Stimulated activated CD8-positive, alpha-beta memory T cell treated with anti-CD3 and anti-CD28 coated beads, Interleukin-15, amount 100 ng/mL, for 48 hours (primary cell): ENCODE data around the gene SMIM20.
A peak's percentile ranks its signal among the peaks of the same experiment; 100 is the strongest.
"Not testable (repeated sequence)": the region's sequence is repeated elsewhere in the genome, so short reads cannot be mapped to it uniquely, and the experiment has no call there.

ENCODE experiments used
- DNase-seq, 2 donors: peaks; one replicate each; pipeline ENCODE4 v3.0.0-alpha.2; 2020; ENCODE audit warnings: low read depth in 2 of 2

Gene SMIM20

GRCh38 chr4:25890571-25891485, 23.2 kb upstream of the SMIM20 start:
- no peak for DNase-seq

- no peak for DNase-seq
Observed at GRCh38 chr4:25892796-25893195, 21.2 kb upstream of the SMIM20 start.

GRCh38 chr4:25896776-25897539, 17.1 kb upstream of the SMIM20 start:
- no peak for DNase-seq

- no peak for DNase-seq
Observed at GRCh38 chr4:25900310-25900709, 13.7 kb upstream of the SMIM20 start.

- no peak for DNase-seq
Observed at GRCh38 chr4:25901030-25901430, 13.0 kb upstream of the SMIM20 start.

- DNase-seq = no peak
Observed at GRCh38 chr4:25903900-25904747, 9.9 kb upstream of the SMIM20 start.

GRCh38 chr4:25904748-25905082, 9.3 kb upstream of the SMIM20 start:
- DNase-seq = no peak

GRCh38 chr4:25905371-25905770, 8.6 kb upstream of the SMIM20 start:
- DNase-seq = no peak

GRCh38 chr4:25906113-25906512, 7.9 kb upstream of the SMIM20 start:
- not testable (repeated sequence) for DNase-seq

GRCh38 chr4:25908491-25908901, 5.5 kb upstream of the SMIM20 start:
- DNase-seq = no peak

- no peak for DNase-seq
Observed at GRCh38 chr4:25911356-25911755, 2.7 kb upstream of the SMIM20 start.

- peak in 1 of 2 donors; percentile 12 for DNase-seq
Observed at GRCh38 chr4:25913056-25913850, 767 bp upstream of the SMIM20 start.

- DNase-seq = no peak
Observed at GRCh38 chr4:25914670-25915352, 791 bp downstream of the SMIM20 start.

GRCh38 chr4:25915353-25915705, 1.3 kb downstream of the SMIM20 start:
- DNase-seq = no peak

GRCh38 chr4:25916870-25917269, 2.9 kb downstream of the SMIM20 start:
- no peak for DNase-seq

GRCh38 chr4:25919676-25920075, 5.7 kb downstream of the SMIM20 start:
- no peak for DNase-seq

GRCh38 chr4:25921922-25922321, 7.9 kb downstream of the SMIM20 start:
- no peak for DNase-seq

- DNase-seq = no peak
Observed at GRCh38 chr4:25922812-25923369, 8.9 kb downstream of the SMIM20 start.

- DNase-seq = no peak
Observed at GRCh38 chr4:25923745-25924144, 9.7 kb downstream of the SMIM20 start.

- no peak for DNase-seq
Observed at GRCh38 chr4:25925486-25926201, 11.6 kb downstream of the SMIM20 start.
